HEK293 (cell line): Measurements from ENCODE around the gene CAPN12.

Experiments used
- IKZF3 ChIP-seq: fragments of 450-650 bp; IDR thresholded peaks from 2 replicates; pipeline ENCODE4 v1.5.0; 2018; ENCODE audit warnings: missing biosample characterization, mild to moderate bottlenecking, missing genetic modification characterization, moderate library complexity
- KLF10 ChIP-seq: fragments of 450-650 bp; IDR thresholded peaks from 2 replicates; pipeline ENCODE4 v1.5.1; 2018; ENCODE audit warnings: missing biosample characterization, mild to moderate bottlenecking, missing genetic modification characterization
- MEIS1 ChIP-seq: sonication (generic); formaldehyde crosslinking; IDR thresholded peaks from 2 replicates; pipeline ENCODE4 v1.8.1; 2022; ENCODE audit warnings: missing genetic modification reagents, mild to moderate bottlenecking, borderline replicate concordance
- MZF1 ChIP-seq: fragments of 450-650 bp; formaldehyde crosslinking; IDR thresholded peaks from 2 replicates; pipeline ENCODE4 v1.5.1; 2017; ENCODE audit warnings: missing biosample characterization, missing genetic modification characterization, borderline replicate concordance
- TRIM28 ChIP-seq: IDR thresholded peaks from 2 replicates; pipeline ENCODE4 v1.6.1; 2011; ENCODE audit warnings: low read length, control low read depth, borderline replicate concordance
- WT1 ChIP-seq: fragments of 450-650 bp; formaldehyde crosslinking; IDR thresholded peaks from 2 replicates; pipeline ENCODE4 v1.5.1; 2016; ENCODE audit warnings: missing biosample characterization, missing genetic modification characterization
- ZBTB17 ChIP-seq: fragments of 450-650 bp; formaldehyde crosslinking; IDR thresholded peaks from 2 replicates; pipeline ENCODE4 v1.5.1; 2016; ENCODE audit warnings: missing biosample characterization, missing genetic modification characterization
- ZNF10 ChIP-seq: fragments of 450-650 bp; formaldehyde crosslinking; IDR thresholded peaks from 2 replicates; pipeline ENCODE4 v1.5.1; 2017; ENCODE audit warnings: missing biosample characterization, missing genetic modification characterization
- ZNF138 ChIP-seq: fragments of 450-650 bp; formaldehyde crosslinking; IDR thresholded peaks from 2 replicates; pipeline ENCODE4 v1.5.1; 2016; ENCODE audit warnings: missing biosample characterization, missing genetic modification characterization, borderline replicate concordance
- ZNF19 ChIP-seq: fragments of 450-650 bp; formaldehyde crosslinking; IDR thresholded peaks from 2 replicates; pipeline ENCODE4; 2016; ENCODE audit warnings: missing biosample characterization, missing genetic modification characterization, low read depth
- ZNF2 ChIP-seq: fragments of 450-650 bp; formaldehyde crosslinking; IDR thresholded peaks from 2 replicates; pipeline ENCODE4 v1.5.1; 2016; ENCODE audit warnings: missing biosample characterization, missing genetic modification characterization
- ZNF341 ChIP-seq: fragments of 450-650 bp; formaldehyde crosslinking; IDR thresholded peaks from 2 replicates; pipeline ENCODE4; 2016; ENCODE audit warnings: low read depth, missing biosample characterization, missing genetic modification characterization
- ZNF391 ChIP-seq: fragments of 450-650 bp; formaldehyde crosslinking; IDR thresholded peaks from 2 replicates; pipeline ENCODE4 v1.5.1; 2016; ENCODE audit warnings: low read depth, missing biosample characterization, missing genetic modification characterization, borderline replicate concordance
- ZNF426 ChIP-seq: fragments of 450-650 bp; formaldehyde crosslinking; IDR thresholded peaks from 2 replicates; pipeline ENCODE4 v1.5.1; 2017; ENCODE audit warnings: missing biosample characterization, missing genetic modification characterization, mild to moderate bottlenecking, inconsistent platforms, moderate library complexity
- ZNF510 ChIP-seq: fragments of 450-650 bp; formaldehyde crosslinking; IDR thresholded peaks from 2 replicates; pipeline ENCODE4 v1.5.1; 2018; ENCODE audit warnings: mild to moderate bottlenecking, missing genetic modification characterization, missing biosample characterization; ENCODE audit not compliant: insufficient replicate concordance
- ZNF560 ChIP-seq: fragments of 450-650 bp; formaldehyde crosslinking; IDR thresholded peaks from 2 replicates; pipeline ENCODE4 v1.5.1; 2017; ENCODE audit warnings: missing biosample characterization, missing genetic modification characterization, borderline replicate concordance
- ZNF670 ChIP-seq: fragments of 450-650 bp; formaldehyde crosslinking; IDR thresholded peaks from 2 replicates; pipeline ENCODE4 v1.5.1; 2016; ENCODE audit warnings: missing biosample characterization, missing genetic modification characterization, low read depth
- TF ChIP-seq, protein P1 (sequence below): fragments of 450-650 bp; formaldehyde crosslinking; IDR thresholded peaks from 2 replicates; pipeline ENCODE4 v1.5.1; 2016; ENCODE audit warnings: missing biosample characterization, missing genetic modification characterization
- TF ChIP-seq, protein P2 (sequence below): fragments of 450-650 bp; formaldehyde crosslinking; IDR thresholded peaks from 2 replicates; pipeline ENCODE4 v1.5.1; 2016; ENCODE audit warnings: missing biosample characterization, missing genetic modification characterization, low read depth
- TF ChIP-seq, protein P3 (sequence below): fragments of 450-650 bp; formaldehyde crosslinking; IDR thresholded peaks from 2 replicates; pipeline ENCODE4 v1.5.1; 2016; ENCODE audit warnings: missing biosample characterization, missing genetic modification characterization
- TF ChIP-seq, protein P4 (sequence below): fragments of 450-650 bp; formaldehyde crosslinking; IDR thresholded peaks from 2 replicates; pipeline ENCODE4 v1.5.1; 2016; ENCODE audit warnings: missing biosample characterization, missing genetic modification characterization
- TF ChIP-seq, protein P5 (sequence below): fragments of 450-650 bp; formaldehyde crosslinking; optimal IDR thresholded peaks from 2 replicates; pipeline ENCODE3; 2016; ENCODE audit warnings: missing biosample characterization, mild to moderate bottlenecking, missing genetic modification characterization

CAPN12 gene

DNA sequence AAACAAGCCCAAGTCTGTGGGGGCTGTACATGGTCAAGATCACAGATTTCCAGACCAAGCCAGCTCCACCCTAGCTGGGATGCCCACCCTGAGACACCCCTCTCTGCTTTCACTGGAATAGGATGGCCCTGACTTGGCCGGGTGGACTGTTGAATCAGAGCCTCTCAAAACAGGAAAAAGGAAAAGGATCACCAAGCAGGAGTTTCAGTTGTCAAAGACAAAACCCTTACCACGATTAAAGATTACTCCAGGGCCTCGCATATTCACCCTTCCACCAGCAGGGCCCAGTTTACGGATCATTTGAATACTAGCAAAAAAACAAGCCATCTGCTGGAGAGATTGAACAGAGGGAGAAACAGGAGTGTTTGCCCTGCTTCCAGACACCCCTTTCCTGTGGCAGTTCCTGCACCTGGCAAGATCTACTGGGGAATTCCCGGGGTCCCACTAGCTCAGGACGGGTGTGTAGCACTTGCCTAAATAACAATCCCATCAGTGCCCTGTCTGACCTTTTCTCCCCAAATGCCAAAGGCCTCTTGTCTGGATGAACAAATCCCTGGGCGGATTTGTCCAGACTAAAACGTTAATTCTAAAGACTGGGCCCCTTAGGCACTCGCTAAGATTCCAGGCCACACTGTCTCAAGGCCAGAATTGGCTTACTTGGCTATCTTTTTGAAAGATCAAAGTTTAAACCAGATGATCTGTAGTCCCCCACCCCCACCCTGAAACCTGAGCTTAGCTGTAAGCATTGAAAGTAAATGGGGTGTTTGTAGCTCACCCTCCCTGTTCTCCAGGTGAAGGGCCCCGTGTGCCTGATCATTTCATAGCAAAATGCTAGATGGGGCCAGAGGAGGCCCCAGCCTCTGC is 58.4 kb downstream of the CAPN12 start (continued):
- TF ChIP-seq KLF10 (tag by site-specific recombination) (no peak), MZF1 (tag by site-specific recombination) (0 out of 2 replicates have a peak, but pooled peaks have one; percentile 26), ZNF2 (tag by site-specific recombination) (no peak), MEIS1 (CRISPR knock-in tag) (no peak), ZNF10 (0 out of 2 replicates have a peak, but pooled peaks have one; percentile 22), ZNF560 (tag by site-specific recombination) (no peak), ZBTB17 (tag by site-specific recombination) (peak; percentile 26; the same call in 1 of the 2 replicates), ZNF19 (tag by site-specific recombination) (no peak), ZNF138 (tag by site-specific recombination) (no peak), ZNF670 (tag by site-specific recombination) (no peak), ZNF341 (tag by site-specific recombination) (no peak), TRIM28 (no peak), IKZF3 (peak; percentile 64), ZNF510 (tag by site-specific recombination) (no peak), WT1 (tag by site-specific recombination) (peak; percentile 61), ZNF426 (tag by site-specific recombination) (no peak), ZNF391 (tag by site-specific recombination) (no peak)
- TF ChIP-seq, protein P1, sequence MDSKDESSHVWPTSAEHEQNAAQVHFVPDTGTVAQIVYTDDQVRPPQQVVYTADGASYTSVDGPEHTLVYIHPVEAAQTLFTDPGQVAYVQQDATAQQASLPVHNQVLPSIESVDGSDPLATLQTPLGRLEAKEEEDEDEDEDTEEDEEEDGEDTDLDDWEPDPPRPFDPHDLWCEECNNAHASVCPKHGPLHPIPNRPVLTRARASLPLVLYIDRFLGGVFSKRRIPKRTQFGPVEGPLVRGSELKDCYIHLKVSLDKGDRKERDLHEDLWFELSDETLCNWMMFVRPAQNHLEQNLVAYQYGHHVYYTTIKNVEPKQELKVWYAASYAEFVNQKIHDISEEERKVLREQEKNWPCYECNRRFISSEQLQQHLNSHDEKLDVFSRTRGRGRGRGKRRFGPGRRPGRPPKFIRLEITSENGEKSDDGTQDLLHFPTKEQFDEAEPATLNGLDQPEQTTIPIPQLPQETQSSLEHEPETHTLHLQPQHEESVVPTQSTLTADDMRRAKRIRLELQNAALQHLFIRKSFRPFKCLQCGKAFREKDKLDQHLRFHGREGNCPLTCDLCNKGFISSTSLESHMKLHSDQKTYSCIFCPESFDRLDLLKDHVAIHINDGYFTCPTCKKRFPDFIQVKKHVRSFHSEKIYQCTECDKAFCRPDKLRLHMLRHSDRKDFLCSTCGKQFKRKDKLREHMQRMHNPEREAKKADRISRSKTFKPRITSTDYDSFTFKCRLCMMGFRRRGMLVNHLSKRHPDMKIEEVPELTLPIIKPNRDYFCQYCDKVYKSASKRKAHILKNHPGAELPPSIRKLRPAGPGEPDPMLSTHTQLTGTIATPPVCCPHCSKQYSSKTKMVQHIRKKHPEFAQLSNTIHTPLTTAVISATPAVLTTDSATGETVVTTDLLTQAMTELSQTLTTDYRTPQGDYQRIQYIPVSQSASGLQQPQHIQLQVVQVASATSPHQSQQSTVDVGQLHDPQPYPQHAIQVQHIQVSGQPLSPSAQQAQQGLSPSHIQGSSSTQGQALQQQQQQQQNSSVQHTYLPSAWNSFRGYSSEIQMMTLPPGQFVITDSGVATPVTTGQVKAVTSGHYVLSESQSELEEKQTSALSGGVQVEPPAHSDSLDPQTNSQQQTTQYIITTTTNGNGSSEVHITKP (tag by site-specific recombination), result peak; percentile 95
- TF ChIP-seq, protein P2, sequence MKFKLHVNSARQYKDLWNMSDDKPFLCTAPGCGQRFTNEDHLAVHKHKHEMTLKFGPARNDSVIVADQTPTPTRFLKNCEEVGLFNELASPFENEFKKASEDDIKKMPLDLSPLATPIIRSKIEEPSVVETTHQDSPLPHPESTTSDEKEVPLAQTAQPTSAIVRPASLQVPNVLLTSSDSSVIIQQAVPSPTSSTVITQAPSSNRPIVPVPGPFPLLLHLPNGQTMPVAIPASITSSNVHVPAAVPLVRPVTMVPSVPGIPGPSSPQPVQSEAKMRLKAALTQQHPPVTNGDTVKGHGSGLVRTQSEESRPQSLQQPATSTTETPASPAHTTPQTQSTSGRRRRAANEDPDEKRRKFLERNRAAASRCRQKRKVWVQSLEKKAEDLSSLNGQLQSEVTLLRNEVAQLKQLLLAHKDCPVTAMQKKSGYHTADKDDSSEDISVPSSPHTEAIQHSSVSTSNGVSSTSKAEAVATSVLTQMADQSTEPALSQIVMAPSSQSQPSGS, result no peak
- TF ChIP-seq, protein P3, sequence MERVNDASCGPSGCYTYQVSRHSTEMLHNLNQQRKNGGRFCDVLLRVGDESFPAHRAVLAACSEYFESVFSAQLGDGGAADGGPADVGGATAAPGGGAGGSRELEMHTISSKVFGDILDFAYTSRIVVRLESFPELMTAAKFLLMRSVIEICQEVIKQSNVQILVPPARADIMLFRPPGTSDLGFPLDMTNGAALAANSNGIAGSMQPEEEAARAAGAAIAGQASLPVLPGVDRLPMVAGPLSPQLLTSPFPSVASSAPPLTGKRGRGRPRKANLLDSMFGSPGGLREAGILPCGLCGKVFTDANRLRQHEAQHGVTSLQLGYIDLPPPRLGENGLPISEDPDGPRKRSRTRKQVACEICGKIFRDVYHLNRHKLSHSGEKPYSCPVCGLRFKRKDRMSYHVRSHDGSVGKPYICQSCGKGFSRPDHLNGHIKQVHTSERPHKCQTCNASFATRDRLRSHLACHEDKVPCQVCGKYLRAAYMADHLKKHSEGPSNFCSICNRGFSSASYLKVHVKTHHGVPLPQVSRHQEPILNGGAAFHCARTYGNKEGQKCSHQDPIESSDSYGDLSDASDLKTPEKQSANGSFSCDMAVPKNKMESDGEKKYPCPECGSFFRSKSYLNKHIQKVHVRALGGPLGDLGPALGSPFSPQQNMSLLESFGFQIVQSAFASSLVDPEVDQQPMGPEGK (tag by site-specific recombination), result 0 out of 2 replicates have a peak, but pooled peaks have one; percentile 22
- TF ChIP-seq, protein P4, sequence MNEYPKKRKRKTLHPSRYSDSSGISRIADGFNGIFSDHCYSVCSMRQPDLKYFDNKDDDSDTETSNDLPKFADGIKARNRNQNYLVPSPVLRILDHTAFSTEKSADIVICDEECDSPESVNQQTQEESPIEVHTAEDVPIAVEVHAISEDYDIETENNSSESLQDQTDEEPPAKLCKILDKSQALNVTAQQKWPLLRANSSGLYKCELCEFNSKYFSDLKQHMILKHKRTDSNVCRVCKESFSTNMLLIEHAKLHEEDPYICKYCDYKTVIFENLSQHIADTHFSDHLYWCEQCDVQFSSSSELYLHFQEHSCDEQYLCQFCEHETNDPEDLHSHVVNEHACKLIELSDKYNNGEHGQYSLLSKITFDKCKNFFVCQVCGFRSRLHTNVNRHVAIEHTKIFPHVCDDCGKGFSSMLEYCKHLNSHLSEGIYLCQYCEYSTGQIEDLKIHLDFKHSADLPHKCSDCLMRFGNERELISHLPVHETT (tag by site-specific recombination), result no peak
- TF ChIP-seq, protein P5, sequence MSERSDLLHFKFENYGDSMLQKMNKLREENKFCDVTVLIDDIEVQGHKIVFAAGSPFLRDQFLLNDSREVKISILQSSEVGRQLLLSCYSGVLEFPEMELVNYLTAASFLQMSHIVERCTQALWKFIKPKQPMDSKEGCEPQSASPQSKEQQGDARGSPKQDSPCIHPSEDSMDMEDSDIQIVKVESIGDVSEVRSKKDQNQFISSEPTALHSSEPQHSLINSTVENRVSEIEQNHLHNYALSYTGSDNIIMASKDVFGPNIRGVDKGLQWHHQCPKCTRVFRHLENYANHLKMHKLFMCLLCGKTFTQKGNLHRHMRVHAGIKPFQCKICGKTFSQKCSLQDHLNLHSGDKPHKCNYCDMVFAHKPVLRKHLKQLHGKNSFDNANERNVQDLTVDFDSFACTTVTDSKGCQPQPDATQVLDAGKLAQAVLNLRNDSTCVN, result no peak
- TF ChIP-seq, all 188 proteins: peak for 10
